RWPE2 (cell line): ENCODE measurements around the gene MTRF1L.
"Not testable (repeated sequence)": the region's sequence is repeated elsewhere in the genome, so short reads cannot be mapped to it uniquely, and the experiment has no call there.

Source experiments
- ATAC-seq: fragments of 200-7000 bp; cut with Tn5 transposase; 3 replicates; pipeline ENCODE4 v1.9.1; 2021; ENCODE audit warnings: low read depth
- DNase-seq: peaks from one replicate; pipeline ENCODE4 v3.0.0-alpha.2; 2020; ENCODE audit warnings: low spot score
- H3K27ac ChIP-seq: fragments of 450-650 bp; 2 replicates; pipeline ENCODE4 v1.5.1; 2017; ENCODE audit warnings: mild to moderate bottlenecking; ENCODE audit not compliant: poor library complexity, severe bottlenecking
- H3K27me3 ChIP-seq: fragments of 250-450 bp; sonication (Bioruptor Pico); 2 replicates; pipeline ENCODE4 v1.5.1; 2021; ENCODE audit warnings: mild to moderate bottlenecking, moderate library complexity; ENCODE audit not compliant: insufficient read depth, poor library complexity, severe bottlenecking
- H3K36me3 ChIP-seq: fragments of 250-450 bp; sonication (Bioruptor Pico); 2 replicates; pipeline ENCODE4 v1.5.1; 2020; ENCODE audit warnings: low read depth, mild to moderate bottlenecking, moderate library complexity
- H3K4me1 ChIP-seq: fragments of 250-450 bp; sonication (Bioruptor Pico); 2 replicates; pipeline ENCODE4 v1.5.1; 2021; ENCODE audit warnings: mild to moderate bottlenecking, moderate library complexity; ENCODE audit not compliant: insufficient read depth, poor library complexity, severe bottlenecking
- H3K4me3 ChIP-seq: fragments of 250-450 bp; sonication (Bioruptor Pico); 2 replicates; pipeline ENCODE4 v1.5.1; 2021; ENCODE audit warnings: mild to moderate bottlenecking, moderate library complexity; ENCODE audit not compliant: severe bottlenecking
- H3K9me3 ChIP-seq: fragments of 250-450 bp; sonication (Bioruptor Pico); 2 replicates; pipeline ENCODE4 v1.5.1; 2021; ENCODE audit warnings: mild to moderate bottlenecking, moderate library complexity; ENCODE audit not compliant: severe bottlenecking
- TF ChIP-seq, protein P1 (sequence below): fragments of 450-650 bp; IDR thresholded peaks from one replicate; pipeline ENCODE4 v1.5.1; 2017; ENCODE audit warnings: mild to moderate bottlenecking, moderate library complexity; ENCODE audit not compliant: poor library complexity, severe bottlenecking

The MTRF1L gene

DNA sequence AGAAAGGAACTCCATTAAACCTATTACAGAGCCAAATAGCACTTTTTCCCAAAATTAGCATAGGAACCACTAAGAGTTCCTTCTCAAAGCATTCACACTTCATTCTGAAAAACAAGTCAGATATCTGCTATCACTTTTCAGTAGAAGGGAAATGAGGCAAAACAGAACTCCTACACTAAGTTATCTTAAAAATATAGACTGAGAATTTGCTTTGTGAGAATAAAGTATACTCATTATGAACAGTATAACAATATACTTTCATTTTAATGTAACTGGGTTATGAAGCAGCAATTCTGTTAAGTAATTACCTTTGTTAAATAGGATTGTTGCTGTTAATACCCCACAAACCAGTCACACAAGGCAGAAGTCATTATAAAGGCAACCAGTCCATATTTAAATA is 8.7 kb downstream of the MTRF1L start:
- Histone ChIP-seq H3K36me3 (peaks cover 90% of the 10 kb centered on the region), H3K27me3 (no peaks in the 10 kb centered on the region), H3K27ac (no peak overlapping the region), H3K4me1 (no peaks in the 10 kb centered on the region), H3K4me3 (no peak overlapping the region), H3K9me3 (no peaks in the 10 kb centered on the region)
- TF ChIP-seq, protein P1, sequence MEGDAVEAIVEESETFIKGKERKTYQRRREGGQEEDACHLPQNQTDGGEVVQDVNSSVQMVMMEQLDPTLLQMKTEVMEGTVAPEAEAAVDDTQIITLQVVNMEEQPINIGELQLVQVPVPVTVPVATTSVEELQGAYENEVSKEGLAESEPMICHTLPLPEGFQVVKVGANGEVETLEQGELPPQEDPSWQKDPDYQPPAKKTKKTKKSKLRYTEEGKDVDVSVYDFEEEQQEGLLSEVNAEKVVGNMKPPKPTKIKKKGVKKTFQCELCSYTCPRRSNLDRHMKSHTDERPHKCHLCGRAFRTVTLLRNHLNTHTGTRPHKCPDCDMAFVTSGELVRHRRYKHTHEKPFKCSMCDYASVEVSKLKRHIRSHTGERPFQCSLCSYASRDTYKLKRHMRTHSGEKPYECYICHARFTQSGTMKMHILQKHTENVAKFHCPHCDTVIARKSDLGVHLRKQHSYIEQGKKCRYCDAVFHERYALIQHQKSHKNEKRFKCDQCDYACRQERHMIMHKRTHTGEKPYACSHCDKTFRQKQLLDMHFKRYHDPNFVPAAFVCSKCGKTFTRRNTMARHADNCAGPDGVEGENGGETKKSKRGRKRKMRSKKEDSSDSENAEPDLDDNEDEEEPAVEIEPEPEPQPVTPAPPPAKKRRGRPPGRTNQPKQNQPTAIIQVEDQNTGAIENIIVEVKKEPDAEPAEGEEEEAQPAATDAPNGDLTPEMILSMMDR, result no peak
- ATAC-seq, result no peak
- DNase-seq, result no peak

DNA sequence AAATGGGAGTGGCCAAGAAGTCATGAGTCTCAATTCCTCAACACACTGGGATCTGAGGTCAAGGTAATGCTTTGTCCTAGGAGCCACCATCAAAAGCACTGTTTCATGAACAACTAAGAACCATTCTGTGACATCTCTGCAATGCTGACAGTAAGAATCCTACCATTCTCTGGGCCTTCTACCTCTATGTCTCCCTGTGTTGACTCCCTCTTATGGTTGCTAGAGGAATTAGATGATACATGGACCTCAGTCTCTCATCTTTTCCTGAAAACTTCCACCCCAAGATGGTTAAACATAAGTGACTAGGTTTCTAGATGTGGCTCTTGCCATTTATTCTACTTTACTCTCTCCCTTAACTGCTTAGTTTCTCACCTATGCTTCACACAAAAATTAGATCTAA is 9.1 kb downstream of the MTRF1L start:
- Histone ChIP-seq H3K27ac (no peak overlapping the region), H3K9me3 (no peaks in the 10 kb centered on the region), H3K4me1 (no peaks in the 10 kb centered on the region), H3K4me3 (no peak overlapping the region), H3K36me3 (peaks cover 86% of the 10 kb centered on the region), H3K27me3 (no peaks in the 10 kb centered on the region)
- TF ChIP-seq, protein P1, result peak; percentile 19
- DNase-seq (no peak), ATAC-seq (no peak)

DNA sequence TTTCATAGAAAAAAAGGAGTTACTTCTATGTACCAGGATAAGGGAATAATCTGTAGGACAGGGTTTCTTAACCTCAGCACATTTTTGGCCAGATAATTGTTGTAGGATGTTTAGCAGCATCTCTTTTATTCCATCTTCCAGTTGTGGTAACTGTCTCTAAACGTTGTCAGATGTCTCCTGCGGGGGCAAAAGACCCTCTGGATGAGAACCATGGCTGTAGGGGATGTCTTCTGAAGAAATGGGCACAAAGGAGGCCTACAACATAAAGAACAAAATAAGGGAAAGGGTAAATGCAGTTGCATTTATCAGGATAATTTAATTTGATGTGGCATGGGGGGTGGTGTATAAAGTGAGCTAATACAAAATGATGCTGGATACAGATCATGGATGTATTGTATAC is 15.5 kb downstream of the MTRF1L start:
- Histone ChIP-seq H3K9me3 (no peaks in the 10 kb centered on the region), H3K4me3 (no peak overlapping the region), H3K27ac (no peak overlapping the region), H3K4me1 (peaks cover 8% of the 10 kb centered on the region), H3K27me3 (no peaks in the 10 kb centered on the region), H3K36me3 (peaks cover 39% of the 10 kb centered on the region)
- DNase-seq, result no peak
- ATAC-seq, result no peak
- TF ChIP-seq, protein P1, result no peak

DNA sequence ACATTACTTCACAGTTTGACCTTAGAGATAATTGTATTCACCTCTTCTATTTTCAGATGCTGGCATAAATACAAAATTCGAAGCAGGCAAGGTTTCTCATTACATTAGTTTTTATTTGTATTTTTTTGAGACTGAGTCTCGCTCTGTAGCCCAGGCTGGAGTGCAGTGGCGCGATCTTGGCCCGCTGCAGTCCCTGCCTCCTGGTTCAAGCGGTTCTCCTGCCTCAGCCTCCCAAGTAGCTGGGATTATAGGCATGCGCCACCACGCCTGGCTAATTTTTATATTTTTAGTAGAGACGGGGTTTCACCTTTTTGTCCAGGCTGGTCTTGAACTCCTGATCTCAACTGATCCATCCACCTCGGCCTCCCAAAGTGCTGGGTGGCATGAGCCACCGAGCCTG is 17.2 kb downstream of the MTRF1L start:
- ATAC-seq, H3K9me3 ChIP-seq, DNase-seq, H3K4me3 ChIP-seq, H3K27me3 ChIP-seq: not testable (repeated sequence)
- H3K4me1 ChIP-seq, result peaks cover 13% of the 10 kb centered on the region
- H3K36me3 ChIP-seq, result peaks cover 36% of the 10 kb centered on the region
- H3K27ac ChIP-seq, result peak overlapping the region; percentile 89

DNA sequence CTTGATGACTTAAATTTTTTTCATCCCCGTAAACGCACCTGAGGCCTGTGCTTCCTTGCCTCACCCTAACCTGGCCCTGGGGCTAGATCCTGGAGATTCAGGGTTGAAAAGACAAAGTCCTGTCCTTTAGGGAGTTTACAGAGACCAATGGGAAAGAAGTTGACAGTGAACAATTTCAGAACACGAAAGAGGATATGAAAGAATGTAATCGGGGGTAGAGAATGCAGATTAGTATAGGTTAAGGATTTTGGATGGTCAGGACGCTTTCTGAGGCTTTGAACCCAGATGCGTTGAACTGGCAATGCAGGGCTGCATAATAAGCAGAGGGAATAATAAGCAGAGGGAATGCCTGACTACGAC is 18.0 kb downstream of the MTRF1L start:
- Histone ChIP-seq H3K4me1 (peaks cover 21% of the 10 kb centered on the region), H3K27ac (peak overlapping the region; percentile 89), H3K27me3 (no peaks in the 10 kb centered on the region), H3K4me3 (peak overlapping the region; percentile 87), H3K36me3 (peaks cover 37% of the 10 kb centered on the region), H3K9me3 (no peaks in the 10 kb centered on the region)
- ATAC-seq (no peak; the same call in 2 of the 3 replicates), DNase-seq (no peak)
- TF ChIP-seq, protein P1, result no peak
